EH (cell line): Measurements from ENCODE around the gene DDX39B.
"Not testable (repeated sequence)": the region's sequence is repeated elsewhere in the genome, so short reads cannot be mapped to it uniquely, and the experiment has no call there.

ENCODE experiments used
- DNase-seq: peaks from one replicate; pipeline ENCODE4 v3.0.0-alpha.2; 2015; ENCODE audit warnings: low read depth

Gene DDX39B

DNA sequence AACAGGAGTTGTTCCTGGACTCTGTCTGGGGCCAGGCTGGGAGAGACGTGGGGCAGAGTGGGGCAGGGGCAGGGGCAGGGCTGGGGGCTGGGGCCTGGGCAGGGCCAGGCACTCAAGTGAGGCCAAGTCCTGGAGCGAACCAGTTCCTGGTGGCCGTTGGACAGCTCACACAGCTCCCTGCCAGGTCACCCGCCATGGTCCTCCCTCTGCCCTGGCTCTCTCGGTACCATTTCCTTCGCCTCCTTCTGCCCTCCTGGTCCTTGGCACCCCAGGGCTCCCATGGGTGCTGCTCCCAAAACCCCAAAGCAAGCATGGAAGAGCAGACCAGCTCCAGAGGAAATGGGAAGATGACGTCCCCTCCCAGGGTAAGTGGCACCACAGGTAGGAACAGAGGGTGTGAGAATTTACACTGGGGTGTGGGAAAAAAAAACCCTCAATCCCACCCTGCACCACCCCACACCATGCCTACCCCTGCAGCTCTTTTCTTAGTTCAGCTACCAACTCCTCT lies 12.9 kb downstream of the DDX39B start, which contains the start of gene MCCD1:
Gene MCCD1, plus strand, starts transcription at position 142 of the 508 bp plus-strand sequence. Its CDS starts 53 bp downstream, at position 195.
- DNase-seq, result peak; percentile 7

DNA sequence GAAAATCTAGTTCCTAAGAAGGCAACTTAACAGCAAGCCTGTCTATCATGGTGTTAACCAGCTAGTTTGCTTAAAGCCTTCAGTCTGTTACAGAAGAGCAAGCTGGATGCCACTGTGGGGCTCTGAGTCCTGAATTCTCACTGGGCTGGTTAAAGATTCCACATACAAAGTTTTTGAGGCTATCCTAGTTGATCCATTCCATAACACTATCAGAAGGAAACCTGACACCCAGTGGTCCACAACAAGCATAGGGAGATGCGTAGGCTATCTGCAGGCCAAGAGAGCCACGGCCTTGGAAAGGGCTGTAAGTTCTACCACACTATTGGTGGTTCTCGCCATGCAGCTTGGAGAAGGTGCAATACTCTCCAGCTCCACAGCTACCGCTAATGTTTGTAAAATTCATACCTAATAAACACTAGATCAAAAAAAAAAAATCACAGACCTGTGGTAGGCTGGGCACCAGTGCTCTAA lies 13.5 kb downstream of the DDX39B start:
- peak; percentile 20 for DNase-seq

DNA sequence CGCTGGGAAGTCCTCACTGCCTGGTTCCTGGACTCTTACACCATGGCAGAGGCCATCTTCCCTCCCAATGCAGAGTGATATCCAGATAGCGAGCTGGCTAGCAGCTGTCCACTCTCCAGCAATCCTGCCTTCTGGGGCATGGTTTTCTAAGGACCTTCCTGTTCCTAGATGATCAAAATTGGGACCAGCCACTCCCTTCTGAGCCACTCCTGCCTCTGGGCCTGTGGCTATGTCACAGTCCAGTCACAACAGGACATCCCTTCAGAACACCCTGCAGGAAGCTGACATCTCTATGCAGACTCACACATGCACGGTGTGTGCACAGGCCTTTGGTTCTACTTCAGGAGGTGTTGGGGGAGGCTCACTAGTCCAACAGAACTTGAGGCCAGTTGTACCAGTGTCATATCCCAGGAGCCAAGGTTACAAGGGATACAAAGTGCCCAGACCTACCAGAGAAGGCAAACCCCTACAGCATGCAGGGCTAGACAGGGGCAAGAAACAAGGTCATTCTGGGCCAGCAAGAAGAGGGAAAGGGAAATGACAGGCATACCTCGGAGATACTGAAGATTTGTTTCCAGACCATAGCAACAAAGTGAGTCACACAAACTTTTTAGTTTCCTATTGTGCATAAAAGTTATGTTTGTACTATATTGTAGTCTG lies 15.7 kb downstream of the DDX39B start:
- peak; percentile 80 for DNase-seq

GRCh38 chr6:31525553-31525931 lies 16.3 kb downstream of the DDX39B start:
- DNase-seq, result peak; percentile 12

DNA sequence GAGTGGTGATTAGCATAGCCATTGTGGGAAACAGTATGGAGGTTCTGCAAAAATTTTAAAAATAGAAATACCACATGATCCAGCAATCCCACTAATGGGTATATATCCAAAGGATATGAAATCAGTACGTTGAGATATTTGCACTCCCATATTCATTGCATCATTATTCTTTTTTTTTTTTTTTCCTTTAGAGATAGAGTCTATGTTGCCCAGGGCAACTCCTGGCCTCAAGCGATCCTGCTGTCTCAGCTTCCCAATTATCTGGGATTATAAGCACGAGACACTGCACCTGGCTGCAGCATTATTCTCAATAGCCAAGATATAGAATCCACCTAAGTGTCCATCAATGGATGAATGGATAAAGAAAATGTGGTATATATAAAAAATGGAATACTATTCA lies 20.0 kb downstream of the DDX39B start:
- no peak for DNase-seq

DNA sequence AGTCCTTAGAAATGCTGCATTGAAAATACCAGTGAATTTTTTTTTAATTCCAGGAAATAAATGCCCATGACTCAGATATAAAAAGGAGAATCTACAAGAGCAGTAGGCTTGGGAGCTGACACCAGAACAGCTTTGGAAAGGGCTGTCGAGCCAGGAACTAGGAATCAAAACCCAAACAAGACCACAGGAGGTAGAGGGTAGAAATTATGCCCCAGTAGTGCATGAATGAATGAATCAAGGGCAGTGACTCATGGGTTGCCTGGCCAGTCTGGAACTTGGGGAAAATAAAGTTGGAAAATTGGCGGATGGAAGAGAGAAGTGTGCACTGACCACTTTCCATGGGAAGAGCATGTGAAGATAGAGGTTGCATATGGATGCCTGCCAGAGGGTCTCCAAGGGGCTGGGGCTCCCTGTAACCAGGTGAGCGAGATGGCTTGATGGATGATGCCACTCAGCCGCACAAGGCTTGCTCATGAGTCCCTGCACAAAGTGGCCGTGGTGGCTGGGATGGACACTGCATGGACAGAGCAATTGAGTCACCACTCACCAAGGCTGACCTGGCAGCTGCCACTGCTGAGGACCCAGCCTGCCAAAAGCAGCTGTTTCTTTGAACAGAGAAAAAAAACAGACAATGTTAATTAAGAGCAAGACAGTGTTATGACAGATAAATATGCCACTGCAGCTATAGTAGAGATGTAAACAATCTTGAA lies 28.2 kb downstream of the DDX39B start:
- peak; percentile 72 for DNase-seq

- DNase-seq, result peak; percentile 23
Measured at GRCh38 chr6:31510007-31510406, 31.8 kb downstream of the DDX39B start.

- not testable (repeated sequence) for DNase-seq
Measured at GRCh38 chr6:31509036-31509435, 32.8 kb downstream of the DDX39B start.

DNA sequence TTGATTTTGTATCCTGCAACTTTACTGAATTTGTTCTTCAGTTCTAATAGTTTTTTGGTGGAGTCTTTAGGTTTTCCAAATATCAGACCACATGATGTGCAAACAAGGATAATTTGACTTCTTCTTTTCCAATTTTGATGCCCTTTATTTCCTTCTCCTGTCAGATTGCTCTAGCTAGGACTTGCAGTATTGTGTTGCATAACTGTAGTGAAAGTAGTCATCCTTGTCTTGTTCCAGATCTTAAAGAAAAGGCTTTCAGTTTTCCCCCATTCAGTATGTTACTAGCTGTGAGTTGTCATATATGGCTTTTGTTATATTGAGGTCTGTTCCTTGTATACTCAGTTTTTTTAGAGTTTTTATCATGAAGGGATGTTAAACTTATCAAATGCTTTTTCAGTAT lies 39.2 kb downstream of the DDX39B start:
- DNase-seq, result no peak

DNA sequence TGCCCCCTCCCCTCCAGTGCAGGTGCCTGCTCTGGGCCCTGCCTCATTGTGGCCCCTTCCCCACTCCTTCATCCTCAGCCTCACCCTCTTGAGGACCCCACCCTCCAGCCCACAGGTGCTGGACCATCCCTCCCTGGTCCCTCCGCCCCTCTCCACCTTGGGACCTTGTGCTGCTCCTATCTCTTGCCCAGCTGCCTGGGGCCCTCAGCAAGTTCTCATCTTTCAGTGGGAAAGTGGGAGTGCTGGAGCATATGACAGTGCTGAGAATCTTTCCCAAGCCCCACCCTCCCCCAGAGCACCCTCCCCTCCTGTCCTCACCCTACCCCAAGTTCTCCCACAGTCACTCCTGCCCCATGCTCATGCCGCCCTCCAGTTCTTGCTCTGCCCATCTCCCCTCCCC lies 42.2 kb downstream of the DDX39B start:
- not testable (repeated sequence) for DNase-seq

GRCh38 chr6:31498748-31499147 lies 43.1 kb downstream of the DDX39B start:
- DNase-seq, result no peak

- DNase-seq, result peak; percentile 81
Measured at GRCh38 chr6:31497531-31498476, 44.0 kb downstream of the DDX39B start, which contains the start of gene MICB. MICB (plus strand) TSS chr6:31498145; CDS start chr6:31498194, 49 bp downstream.

DNA sequence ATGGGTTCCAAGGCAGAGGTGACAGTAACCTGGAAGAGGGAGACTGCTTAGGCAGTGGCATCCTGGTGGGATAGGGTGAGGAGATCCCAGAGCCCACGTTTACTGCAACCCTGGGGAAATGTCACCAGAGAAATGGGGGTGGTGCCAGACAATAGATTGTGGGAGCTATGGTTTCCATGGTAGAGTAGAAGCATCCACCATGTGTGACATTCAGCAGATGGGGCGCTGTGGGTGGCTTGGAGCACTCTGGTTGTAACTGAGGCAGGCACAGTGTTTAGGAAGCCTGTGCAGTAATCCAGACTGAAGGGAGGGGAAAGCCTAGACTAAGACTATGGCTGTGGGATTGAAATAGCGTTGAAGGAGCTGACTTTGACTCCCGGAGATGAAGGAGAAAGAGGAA lies 45.0 kb downstream of the DDX39B start:
- not testable (repeated sequence) for DNase-seq

GRCh38 chr6:31495580-31495979 lies 46.2 kb downstream of the DDX39B start:
- peak; percentile 81 for DNase-seq

- peak; percentile 78 for DNase-seq
Measured at GRCh38 chr6:31493875-31494694, 47.7 kb downstream of the DDX39B start.

GRCh38 chr6:31493550-31493874 lies 48.3 kb downstream of the DDX39B start:
- not testable (repeated sequence) for DNase-seq

- DNase-seq, result no peak
Measured at GRCh38 chr6:31490115-31490873, 51.5 kb downstream of the DDX39B start.

DNA sequence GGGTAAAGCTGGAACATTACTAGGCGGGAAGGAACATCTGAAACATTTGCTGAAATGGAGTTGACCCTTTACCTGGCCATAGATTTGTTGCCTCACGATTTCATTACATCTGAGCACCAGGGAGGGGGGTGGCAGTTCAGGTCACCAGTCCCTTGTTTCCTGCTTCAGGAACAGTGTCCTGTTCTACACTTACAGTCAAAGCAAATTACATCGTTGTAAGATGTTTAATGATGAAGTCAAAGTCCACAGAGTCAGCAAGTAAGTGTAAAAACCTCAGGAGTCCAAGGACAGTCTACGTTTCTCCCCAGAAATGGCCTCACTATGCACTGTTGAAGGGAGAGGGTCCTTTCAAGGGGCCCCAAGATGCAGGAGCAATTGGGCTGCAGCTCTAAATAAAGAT lies 52.7 kb downstream of the DDX39B start:
- no peak for DNase-seq

DNA sequence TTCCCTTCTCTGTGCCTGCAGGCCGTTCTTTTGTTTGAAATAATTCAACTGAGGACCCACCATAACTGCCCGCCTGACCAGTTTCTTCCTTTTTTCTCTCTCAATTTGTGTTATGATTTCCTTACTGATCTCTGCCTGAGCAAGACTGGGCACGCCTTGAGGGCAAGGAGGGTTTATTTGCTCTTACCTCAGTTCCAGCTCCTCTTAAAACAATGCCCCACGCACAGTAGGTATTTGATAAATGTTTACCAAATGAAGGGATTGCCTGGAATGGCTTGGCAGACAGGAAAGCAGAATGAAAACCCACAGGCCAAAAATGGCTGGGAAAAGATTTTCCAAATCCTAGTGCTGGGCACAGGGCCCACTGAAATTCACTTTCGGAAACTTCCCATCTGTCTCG lies 54.1 kb downstream of the DDX39B start:
- not testable (repeated sequence) for DNase-seq

DNA sequence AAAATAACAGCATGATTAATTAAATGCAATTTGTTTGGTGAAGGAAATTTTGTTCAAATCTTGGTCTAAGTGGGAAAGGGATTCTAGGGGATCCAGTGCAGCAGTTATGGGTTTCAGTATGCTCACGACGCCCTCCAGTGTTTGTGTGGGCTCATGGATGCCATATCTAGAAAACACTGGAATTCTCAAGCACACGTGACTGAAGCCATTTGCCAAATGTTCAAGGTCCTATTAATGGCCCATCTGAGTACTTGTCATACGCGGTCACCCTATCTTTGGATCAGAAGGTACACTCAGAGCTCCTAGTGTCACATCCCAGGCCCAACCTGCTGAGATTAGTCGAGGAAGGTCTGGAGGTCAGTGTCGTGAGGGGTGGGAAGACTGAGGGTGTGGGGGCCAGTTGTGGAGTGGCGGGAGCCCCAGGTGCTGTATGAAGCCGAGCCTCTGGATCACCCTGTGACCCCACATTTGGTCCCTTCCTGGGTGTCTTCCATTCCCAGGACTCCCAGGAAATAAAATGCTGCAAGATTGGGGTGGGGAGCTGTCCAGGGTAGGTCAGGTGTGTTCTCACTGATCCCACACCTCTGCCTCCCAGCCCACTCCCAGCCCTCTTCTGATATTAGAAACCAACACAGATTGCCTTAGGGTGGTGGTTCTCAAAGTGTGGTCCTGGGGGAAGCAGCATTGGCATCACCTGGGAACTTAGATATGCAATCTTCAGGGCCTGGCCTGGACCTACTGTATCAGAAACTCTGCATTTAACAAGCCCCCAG lies 55.6 kb downstream of the DDX39B start:
- not testable (repeated sequence) for DNase-seq
